ENCODE results near the gene TEX11. TPM values are rescaled to one million over a fixed set of nuclear protein-coding genes. Genes with fewer than 3 reads are reported as not detected.
"Not testable (repeated sequence)": the region's sequence is repeated elsewhere in the genome, so short reads cannot be mapped to it uniquely, and the experiment has no call there.

TEX11 gene
- total RNA-seq, 1 donor from 2014 or later = not detected

- Mint-ChIP-seq H3K4me3 (no peak overlapping the region), H3K36me3 (ENCODE audit: low read depth) (no peaks in the 10 kb centered on the region), H3K27me3 (ENCODE audit: insufficient read depth) (no peaks in the 10 kb centered on the region), H3K27ac (no peak overlapping the region), H3K9me3 (no peaks in the 10 kb centered on the region), H3K4me1 (ENCODE audit: low read depth) (no peaks in the 10 kb centered on the region)
- intact Hi-C loops (cut with micrococcal nuclease) = no loop called here
- DNase-seq (ENCODE audit: low spot score) = no peak
Measured at GRCh38 chrX:70720721-70721120, 187.8 kb downstream of the TEX11 start.

- H3K4me1 Mint-ChIP-seq (ENCODE audit: low read depth); H3K9me3 Mint-ChIP-seq; H3K27me3 Mint-ChIP-seq (ENCODE audit: insufficient read depth); intact Hi-C loops (cut with micrococcal nuclease); DNase-seq (ENCODE audit: low spot score); H3K36me3 Mint-ChIP-seq (ENCODE audit: low read depth); H3K4me3 Mint-ChIP-seq; H3K27ac Mint-ChIP-seq: not testable (repeated sequence)
Measured at GRCh38 chrX:70711336-70711735, 197.2 kb downstream of the TEX11 start.

GRCh38 chrX:70694339-70695122 is 214.0 kb downstream of the TEX11 start:
- H3K36me3 Mint-ChIP-seq (ENCODE audit: low read depth) = no peaks in the 10 kb centered on the region
- no peak for DNase-seq (ENCODE audit: low spot score)
- H3K4me3 Mint-ChIP-seq = no peak overlapping the region
- no peaks in the 10 kb centered on the region for H3K27me3 Mint-ChIP-seq (ENCODE audit: insufficient read depth)
- no peak overlapping the region for H3K27ac Mint-ChIP-seq
- H3K4me1 Mint-ChIP-seq (ENCODE audit: low read depth) = peaks cover 11% of the 10 kb centered on the region
- intact Hi-C loops (cut with micrococcal nuclease) = loop anchor here (1.0 kb wide), 1 partner anchor 19 kb away; no protein-coding TSS in a partner anchor
- no peaks in the 10 kb centered on the region for H3K9me3 Mint-ChIP-seq

- DNase-seq (ENCODE audit: low spot score); H3K36me3 Mint-ChIP-seq (ENCODE audit: low read depth); H3K27ac Mint-ChIP-seq; H3K4me3 Mint-ChIP-seq; H3K27me3 Mint-ChIP-seq (ENCODE audit: insufficient read depth); H3K9me3 Mint-ChIP-seq: not testable (repeated sequence)
- intact Hi-C loops (cut with micrococcal nuclease) = loop anchor here (5.0 to 10.0 kb wide), 2 partner anchors 73 to 1055 kb away; no protein-coding TSS in a partner anchor
- peaks cover 16% of the 10 kb centered on the region for H3K4me1 Mint-ChIP-seq (ENCODE audit: low read depth)
Measured at GRCh38 chrX:70679455-70679854, 229.1 kb downstream of the TEX11 start.

GRCh38 chrX:70675284-70675683 is 233.2 kb downstream of the TEX11 start:
- H3K27ac Mint-ChIP-seq = peak overlapping the region; percentile 86
- peaks cover 2% of the 10 kb centered on the region for H3K36me3 Mint-ChIP-seq (ENCODE audit: low read depth)
- no peaks in the 10 kb centered on the region for H3K27me3 Mint-ChIP-seq (ENCODE audit: insufficient read depth)
- peaks cover 32% of the 10 kb centered on the region for H3K4me1 Mint-ChIP-seq (ENCODE audit: low read depth)
- intact Hi-C loops (cut with micrococcal nuclease) = loop anchor here (1.0 to 10.0 kb wide), 5 partner anchors 19 to 1050 kb away; no protein-coding TSS in a partner anchor
- H3K4me3 Mint-ChIP-seq = no peak overlapping the region
- H3K9me3 Mint-ChIP-seq = peaks cover 9% of the 10 kb centered on the region
- no peak for DNase-seq (ENCODE audit: low spot score)

- Mint-ChIP-seq H3K9me3 (peaks cover 9% of the 10 kb centered on the region), H3K4me3 (peak overlapping the region; percentile 45), H3K4me1 (ENCODE audit: low read depth) (peaks cover 32% of the 10 kb centered on the region), H3K27ac (peak overlapping the region; percentile 90), H3K36me3 (ENCODE audit: low read depth) (peaks cover 2% of the 10 kb centered on the region), H3K27me3 (ENCODE audit: insufficient read depth) (no peaks in the 10 kb centered on the region)
- intact Hi-C loops (cut with micrococcal nuclease) = loop anchor here (1.0 to 10.0 kb wide), 5 partner anchors 16 to 1950 kb away; no protein-coding TSS in a partner anchor
- no peak for DNase-seq (ENCODE audit: low spot score)
Measured at GRCh38 chrX:70672326-70672725, 236.2 kb downstream of the TEX11 start.

- Mint-ChIP-seq H3K4me3 (no peak overlapping the region), H3K27ac (no peak overlapping the region), H3K4me1 (ENCODE audit: low read depth) (peaks cover 16% of the 10 kb centered on the region), H3K36me3 (ENCODE audit: low read depth) (peaks cover 2% of the 10 kb centered on the region), H3K27me3 (ENCODE audit: insufficient read depth) (peaks cover 2% of the 10 kb centered on the region), H3K9me3 (no peaks in the 10 kb centered on the region)
- no peak for DNase-seq (ENCODE audit: low spot score)
- intact Hi-C loops (cut with micrococcal nuclease) = loop anchor here (10.0 kb wide), 2 partner anchors 504 to 534 kb away; partner anchors contain the start of gene IGBP1
Measured at GRCh38 chrX:70669120-70669519, 239.4 kb downstream of the TEX11 start.

GRCh38 chrX:70664726-70665125 is 243.8 kb downstream of the TEX11 start:
- Mint-ChIP-seq H3K4me1 (ENCODE audit: low read depth) (no peaks in the 10 kb centered on the region), H3K27ac (no peak overlapping the region), H3K36me3 (ENCODE audit: low read depth) (no peaks in the 10 kb centered on the region), H3K27me3 (ENCODE audit: insufficient read depth) (peaks cover 4% of the 10 kb centered on the region), H3K4me3 (no peak overlapping the region), H3K9me3 (no peaks in the 10 kb centered on the region)
- intact Hi-C loops (cut with micrococcal nuclease) = loop anchor here (1.0 to 10.0 kb wide), 5 partner anchors 210 to 530 kb away; partner anchors contain the start of genes IGBP1 and KIF4A
- DNase-seq (ENCODE audit: low spot score) = no peak

- H3K4me3 Mint-ChIP-seq; H3K27me3 Mint-ChIP-seq (ENCODE audit: insufficient read depth); H3K27ac Mint-ChIP-seq; DNase-seq (ENCODE audit: low spot score); H3K4me1 Mint-ChIP-seq (ENCODE audit: low read depth); H3K36me3 Mint-ChIP-seq (ENCODE audit: low read depth); H3K9me3 Mint-ChIP-seq: not testable (repeated sequence)
- intact Hi-C loops (cut with micrococcal nuclease) = loop anchor here (5.0 to 10.0 kb wide), 3 partner anchors 324 to 526 kb away; partner anchors contain the start of gene IGBP1
Measured at GRCh38 chrX:70661124-70661523, 247.4 kb downstream of the TEX11 start.

GRCh38 chrX:70657546-70657945 is 251.0 kb downstream of the TEX11 start:
- not testable (repeated sequence) for H3K36me3 Mint-ChIP-seq (ENCODE audit: low read depth); H3K4me1 Mint-ChIP-seq (ENCODE audit: low read depth); H3K9me3 Mint-ChIP-seq; H3K27ac Mint-ChIP-seq; H3K27me3 Mint-ChIP-seq (ENCODE audit: insufficient read depth); H3K4me3 Mint-ChIP-seq; DNase-seq (ENCODE audit: low spot score)
- intact Hi-C loops (cut with micrococcal nuclease) = loop anchor here (2.0 to 5.0 kb wide), 2 partner anchors 105 to 149 kb away; no protein-coding TSS in a partner anchor

- H3K27me3 Mint-ChIP-seq (ENCODE audit: insufficient read depth) = no peaks in the 10 kb centered on the region
Measured at GRCh38 chrX:70656304-70656703, 252.2 kb downstream of the TEX11 start.

GRCh38 chrX:70647910-70648309 is 260.6 kb downstream of the TEX11 start:
- H3K4me3 Mint-ChIP-seq; H3K9me3 Mint-ChIP-seq; H3K4me1 Mint-ChIP-seq (ENCODE audit: low read depth); intact Hi-C loops (cut with micrococcal nuclease); H3K27me3 Mint-ChIP-seq (ENCODE audit: insufficient read depth); H3K27ac Mint-ChIP-seq; H3K36me3 Mint-ChIP-seq (ENCODE audit: low read depth); DNase-seq (ENCODE audit: low spot score): not testable (repeated sequence)

More at GRCh38 chrX:70656304-70656703, 252.2 kb downstream of the TEX11 start:
- Mint-ChIP-seq H3K27ac (peak overlapping the region; percentile 82), H3K4me3 (peak overlapping the region; percentile 4), H3K36me3 (ENCODE audit: low read depth) (no peaks in the 10 kb centered on the region), H3K9me3 (no peaks in the 10 kb centered on the region), H3K4me1 (ENCODE audit: low read depth) (peaks cover 9% of the 10 kb centered on the region)
- no peak for DNase-seq (ENCODE audit: low spot score)
- intact Hi-C loops (cut with micrococcal nuclease) = loop anchor here (1.0 to 5.0 kb wide), 5 partner anchors 16 to 200 kb away; no protein-coding TSS in a partner anchor

- no peak overlapping the region for H3K4me3 Mint-ChIP-seq
- H3K27ac Mint-ChIP-seq = no peak overlapping the region
- intact Hi-C loops (cut with micrococcal nuclease) = no loop called here
Measured at GRCh38 chrX:70636218-70636617, 272.3 kb downstream of the TEX11 start.

More at GRCh38 chrX:70636218-70636617, 272.3 kb downstream of the TEX11 start:
- no peak for DNase-seq (ENCODE audit: low spot score)
- H3K27me3 Mint-ChIP-seq (ENCODE audit: insufficient read depth) = no peaks in the 10 kb centered on the region
- no peaks in the 10 kb centered on the region for H3K4me1 Mint-ChIP-seq (ENCODE audit: low read depth)
- peaks cover 3% of the 10 kb centered on the region for H3K9me3 Mint-ChIP-seq
- H3K36me3 Mint-ChIP-seq (ENCODE audit: low read depth) = no peaks in the 10 kb centered on the region
